Left renal cortex interstitium (tissue), 4 donors: Measurements from ENCODE around the gene GRAMD1B. TPM values are rescaled to one million over a fixed set of nuclear protein-coding genes. Genes with fewer than 3 reads are reported as not detected.

Source experiments
- DNase-seq, 4 donors: peaks; one replicate each; pipeline ENCODE4 v3.0.0-alpha.2; 2013; ENCODE audit warnings: low read depth in 4 of 4, low spot score in 2 of 4, missing footprints in 1 of 4
- polyA plus RNA-seq, 4 donors: library from polyadenylated mRNA; unstranded; fragments of 120-200 nt; gene quantifications; one replicate each; pipeline ENCODE4 v1.2.1, GENCODE V29; 2013; ENCODE audit not compliant: insufficient read length in 4 of 4

The GRAMD1B gene
- polyA plus RNA-seq, 4 donors, result 11.4 to 16.9 (median 13.6) TPM

GRCh38 chr11:123671534-123671933, 241.5 kb downstream of the GRAMD1B start:
- DNase-seq, result no peak

- no peak for DNase-seq
Measured at GRCh38 chr11:123672568-123672967, 242.5 kb downstream of the GRAMD1B start.

GRCh38 chr11:123674297-123674696, 244.2 kb downstream of the GRAMD1B start:
- DNase-seq, result no peak

Other genes with a start within 250 kb of the GRAMD1B start
- 10 to 100 TPM; 27.6 to 49.2 (median 36.7) TPM for gene CLMP, start 235.0 kb upstream of the GRAMD1B start, polyA plus RNA-seq
- gene SCN3B, start 224.4 kb downstream of the GRAMD1B start, polyA plus RNA-seq, result 1 to 10 TPM; 1.1 to 2.2 (median 1.7) TPM